Lower leg skin (tissue), 3 donors: ENCODE measurements around the gene EFCAB5.

Source experiments
- POLR2A ChIP-seq, 2 donors: fragments of 450-650 bp; IDR thresholded peaks; one replicate each; pipeline ENCODE4 v1.6.1; 2016 to 2017; ENCODE audit warnings: antibody characterized with exemption in 2 of 2, mild to moderate bottlenecking in 1 of 2, moderate library complexity in 1 of 2
- TF ChIP-seq, protein P1 (sequence below), 3 donors: fragments of 450-650 bp; IDR thresholded peaks; one replicate each; pipeline ENCODE4 v1.5.1; 2016; ENCODE audit warnings: antibody characterized with exemption in 3 of 3, mild to moderate bottlenecking in 3 of 3, moderate library complexity in 2 of 3

DNA sequence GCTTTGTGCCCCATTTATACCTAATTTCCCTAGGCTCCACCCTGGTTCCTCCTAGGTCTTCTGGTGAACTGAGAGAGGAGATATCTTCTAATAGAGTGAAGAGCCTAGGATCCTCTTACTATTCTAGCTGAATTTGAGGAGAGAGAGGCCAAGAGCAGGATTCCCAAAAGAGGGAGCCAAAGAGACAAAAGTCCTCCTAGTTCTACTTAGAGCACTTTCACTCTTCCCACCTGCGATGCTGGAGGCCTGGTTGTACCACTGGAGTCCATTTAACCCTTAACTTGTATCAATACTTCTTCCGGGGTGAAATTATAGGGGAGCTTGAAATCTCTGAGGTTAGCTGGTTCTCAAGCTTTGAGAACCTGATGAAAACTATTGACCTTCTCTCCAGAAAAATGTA is 8.1 kb upstream of the EFCAB5 start:
- TF ChIP-seq, protein P1, sequence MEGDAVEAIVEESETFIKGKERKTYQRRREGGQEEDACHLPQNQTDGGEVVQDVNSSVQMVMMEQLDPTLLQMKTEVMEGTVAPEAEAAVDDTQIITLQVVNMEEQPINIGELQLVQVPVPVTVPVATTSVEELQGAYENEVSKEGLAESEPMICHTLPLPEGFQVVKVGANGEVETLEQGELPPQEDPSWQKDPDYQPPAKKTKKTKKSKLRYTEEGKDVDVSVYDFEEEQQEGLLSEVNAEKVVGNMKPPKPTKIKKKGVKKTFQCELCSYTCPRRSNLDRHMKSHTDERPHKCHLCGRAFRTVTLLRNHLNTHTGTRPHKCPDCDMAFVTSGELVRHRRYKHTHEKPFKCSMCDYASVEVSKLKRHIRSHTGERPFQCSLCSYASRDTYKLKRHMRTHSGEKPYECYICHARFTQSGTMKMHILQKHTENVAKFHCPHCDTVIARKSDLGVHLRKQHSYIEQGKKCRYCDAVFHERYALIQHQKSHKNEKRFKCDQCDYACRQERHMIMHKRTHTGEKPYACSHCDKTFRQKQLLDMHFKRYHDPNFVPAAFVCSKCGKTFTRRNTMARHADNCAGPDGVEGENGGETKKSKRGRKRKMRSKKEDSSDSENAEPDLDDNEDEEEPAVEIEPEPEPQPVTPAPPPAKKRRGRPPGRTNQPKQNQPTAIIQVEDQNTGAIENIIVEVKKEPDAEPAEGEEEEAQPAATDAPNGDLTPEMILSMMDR (IDR thresholded peaks at IDR 0.05): no peak
- no peak for TF ChIP-seq POLR2A (IDR thresholded peaks at IDR 0.05)
